ENCODE measurements around the gene CR2.
"Not testable (repeated sequence)": the region's sequence is repeated elsewhere in the genome, so short reads cannot be mapped to it uniquely, and the experiment has no call there.

The CR2 gene

GRCh38 chr1:207503950-207504349 is 49.8 kb downstream of the CR2 start:
- Histone ChIP-seq H3K4me3 (ENCODE audit: low read depth, low read length) (no peak overlapping the region), H3K27me3 (ENCODE audit: control insufficient read depth, insufficient read depth, low read length) (peaks cover 19% of the 10 kb centered on the region; the same call in 1 of the 2 replicates), H3K4me1 (ENCODE audit: control insufficient read depth, insufficient read depth, low read length) (no peaks in the 10 kb centered on the region)

GRCh38 chr1:207504438-207504837 is 50.3 kb downstream of the CR2 start:
- no peak overlapping the region for H3K27ac ChIP-seq (ENCODE audit: low read depth, low read length)
- no peak overlapping the region for H3K9ac ChIP-seq (ENCODE audit: low read length)
- peaks cover 14% of the 10 kb centered on the region; the same call in 1 of the 2 replicates for H3K27me3 ChIP-seq (ENCODE audit: control insufficient read depth, insufficient read depth, low read length)
- no peak overlapping the region for H3K4me3 ChIP-seq (ENCODE audit: low read depth, low read length)
- H3K4me1 ChIP-seq (ENCODE audit: control insufficient read depth, insufficient read depth, low read length) = no peaks in the 10 kb centered on the region
- H3K36me3 ChIP-seq (ENCODE audit: control insufficient read depth, insufficient read depth, low read length) = no peaks in the 10 kb centered on the region
- no peaks in the 10 kb centered on the region for H3K9me3 ChIP-seq (ENCODE audit: control insufficient read depth, insufficient read depth, low read depth, low read length)

More at GRCh38 chr1:207503950-207504349, 49.8 kb downstream of the CR2 start:
- Histone ChIP-seq H3K27ac (ENCODE audit: low read depth, low read length) (no peak overlapping the region), H3K9ac (ENCODE audit: low read length) (no peak overlapping the region), H3K9me3 (ENCODE audit: control insufficient read depth, insufficient read depth, low read depth, low read length) (no peaks in the 10 kb centered on the region), H3K36me3 (ENCODE audit: control insufficient read depth, insufficient read depth, low read length) (no peaks in the 10 kb centered on the region)

GRCh38 chr1:207510444-207510843 is 56.3 kb downstream of the CR2 start:
- Histone ChIP-seq H3K36me3 (ENCODE audit: control insufficient read depth, insufficient read depth, low read length) (no peaks in the 10 kb centered on the region), H3K4me3 (ENCODE audit: low read depth, low read length) (no peak overlapping the region), H3K4me1 (ENCODE audit: control insufficient read depth, insufficient read depth, low read length) (no peaks in the 10 kb centered on the region), H3K27ac (ENCODE audit: low read depth, low read length) (no peak overlapping the region), H3K9me3 (ENCODE audit: control insufficient read depth, insufficient read depth, low read depth, low read length) (no peaks in the 10 kb centered on the region), H3K9ac (ENCODE audit: low read length) (no peak overlapping the region), H3K27me3 (ENCODE audit: control insufficient read depth, insufficient read depth, low read length) (no peaks in the 10 kb centered on the region)

GRCh38 chr1:207514890-207515289 is 60.8 kb downstream of the CR2 start:
- Histone ChIP-seq H3K27me3 (ENCODE audit: control insufficient read depth, insufficient read depth, low read length) (no peaks in the 10 kb centered on the region), H3K36me3 (ENCODE audit: control insufficient read depth, insufficient read depth, low read length) (no peaks in the 10 kb centered on the region), H3K9ac (ENCODE audit: low read length) (no peak overlapping the region), H3K4me1 (ENCODE audit: control insufficient read depth, insufficient read depth, low read length) (no peaks in the 10 kb centered on the region), H3K27ac (ENCODE audit: low read depth, low read length) (no peak overlapping the region), H3K4me3 (ENCODE audit: low read depth, low read length) (no peak overlapping the region), H3K9me3 (ENCODE audit: control insufficient read depth, insufficient read depth, low read depth, low read length) (no peaks in the 10 kb centered on the region)

GRCh38 chr1:207516729-207517128 is 62.6 kb downstream of the CR2 start:
- H3K36me3 ChIP-seq (ENCODE audit: control insufficient read depth, insufficient read depth, low read length) = no peaks in the 10 kb centered on the region
- H3K9ac ChIP-seq (ENCODE audit: low read length) = no peak overlapping the region
- no peaks in the 10 kb centered on the region for H3K9me3 ChIP-seq (ENCODE audit: control insufficient read depth, insufficient read depth, low read depth, low read length)
- H3K27me3 ChIP-seq (ENCODE audit: control insufficient read depth, insufficient read depth, low read length) = no peaks in the 10 kb centered on the region
- no peak overlapping the region for H3K4me3 ChIP-seq (ENCODE audit: low read depth, low read length)
- H3K27ac ChIP-seq (ENCODE audit: low read depth, low read length) = no peak overlapping the region
- no peaks in the 10 kb centered on the region for H3K4me1 ChIP-seq (ENCODE audit: control insufficient read depth, insufficient read depth, low read length)

GRCh38 chr1:207518608-207519236 is 64.6 kb downstream of the CR2 start:
- Histone ChIP-seq H3K4me3 (ENCODE audit: low read depth, low read length) (no peak overlapping the region), H3K4me1 (ENCODE audit: control insufficient read depth, insufficient read depth, low read length) (no peaks in the 10 kb centered on the region), H3K36me3 (ENCODE audit: control insufficient read depth, insufficient read depth, low read length) (no peaks in the 10 kb centered on the region), H3K9me3 (ENCODE audit: control insufficient read depth, insufficient read depth, low read depth, low read length) (no peaks in the 10 kb centered on the region), H3K9ac (ENCODE audit: low read length) (no peak overlapping the region), H3K27ac (ENCODE audit: low read depth, low read length) (no peak overlapping the region), H3K27me3 (ENCODE audit: control insufficient read depth, insufficient read depth, low read length) (no peaks in the 10 kb centered on the region)

GRCh38 chr1:207519505-207520399 is 65.6 kb downstream of the CR2 start:
- no peak overlapping the region for H3K4me3 ChIP-seq (ENCODE audit: low read depth, low read length)
- no peaks in the 10 kb centered on the region for H3K36me3 ChIP-seq (ENCODE audit: control insufficient read depth, insufficient read depth, low read length)
- H3K9ac ChIP-seq (ENCODE audit: low read length) = no peak overlapping the region
- no peaks in the 10 kb centered on the region for H3K27me3 ChIP-seq (ENCODE audit: control insufficient read depth, insufficient read depth, low read length)
- no peak overlapping the region for H3K27ac ChIP-seq (ENCODE audit: low read depth, low read length)
- H3K4me1 ChIP-seq (ENCODE audit: control insufficient read depth, insufficient read depth, low read length) = no peaks in the 10 kb centered on the region
- H3K9me3 ChIP-seq (ENCODE audit: control insufficient read depth, insufficient read depth, low read depth, low read length) = no peaks in the 10 kb centered on the region

- H3K27ac ChIP-seq (ENCODE audit: low read depth, low read length); H3K9ac ChIP-seq (ENCODE audit: low read length); H3K9me3 ChIP-seq (ENCODE audit: control insufficient read depth, insufficient read depth, low read depth, low read length); H3K36me3 ChIP-seq (ENCODE audit: control insufficient read depth, insufficient read depth, low read length); H3K4me3 ChIP-seq (ENCODE audit: low read depth, low read length); H3K4me1 ChIP-seq (ENCODE audit: control insufficient read depth, insufficient read depth, low read length); H3K27me3 ChIP-seq (ENCODE audit: control insufficient read depth, insufficient read depth, low read length): not testable (repeated sequence)
Observed at GRCh38 chr1:207520400-207521345, 66.5 kb downstream of the CR2 start.

- H3K4me3 ChIP-seq (ENCODE audit: low read depth, low read length); H3K27ac ChIP-seq (ENCODE audit: low read depth, low read length); H3K9ac ChIP-seq (ENCODE audit: low read length); H3K27me3 ChIP-seq (ENCODE audit: control insufficient read depth, insufficient read depth, low read length); H3K9me3 ChIP-seq (ENCODE audit: control insufficient read depth, insufficient read depth, low read depth, low read length); H3K4me1 ChIP-seq (ENCODE audit: control insufficient read depth, insufficient read depth, low read length); H3K36me3 ChIP-seq (ENCODE audit: control insufficient read depth, insufficient read depth, low read length): not testable (repeated sequence)
Observed at GRCh38 chr1:207525239-207525638, 71.1 kb downstream of the CR2 start.

GRCh38 chr1:207528401-207528800 is 74.3 kb downstream of the CR2 start:
- H3K9ac ChIP-seq (ENCODE audit: low read length); H3K27me3 ChIP-seq (ENCODE audit: control insufficient read depth, insufficient read depth, low read length); H3K4me1 ChIP-seq (ENCODE audit: control insufficient read depth, insufficient read depth, low read length); H3K4me3 ChIP-seq (ENCODE audit: low read depth, low read length); H3K36me3 ChIP-seq (ENCODE audit: control insufficient read depth, insufficient read depth, low read length); H3K9me3 ChIP-seq (ENCODE audit: control insufficient read depth, insufficient read depth, low read depth, low read length); H3K27ac ChIP-seq (ENCODE audit: low read depth, low read length): not testable (repeated sequence)
